Measurements from ENCODE around the gene UGCG. TPM values are rescaled to one million over a fixed set of nuclear protein-coding genes. Genes with fewer than 3 reads are reported as not detected.

The UGCG gene
- total and polyA plus RNA-seq, 2 of the 4 experiments (the other 2 are of a cell fraction) = 84.2 to 104 TPM

- H4K91ac ChIP-seq (ENCODE audit: insufficient read depth, low read depth, low read length) = no peak overlapping the region
- DNase-seq (no peak), ATAC-seq (ENCODE audit: low read depth) (no peak)
- BruUV-seq (replicated peaks) = no TSS peak
- no peak overlapping the region for H3K4ac ChIP-seq (ENCODE audit: low read depth, low read length)
- CTCF ChIA-PET = no interaction called here
- WGBS, 2 experiments (ENCODE audit: extremely low coverage in 2 of 2, insufficient read length in 1 of 2) = 83% methylated on average over 1 of the region's 7 CpGs; no CpG with 5 or more reads in 1 of the 2 experiments
- POLR2A ChIA-PET (ENCODE audit: unreplicated experiment) = no interaction called here
- H2BK20ac ChIP-seq (ENCODE audit: low read depth, low read length) = no peak overlapping the region
- no peak overlapping the region for H3K23ac ChIP-seq (ENCODE audit: low read depth, low read length)
- no peaks in the 10 kb centered on the region for H3K9me3 ChIP-seq (ENCODE audit: control insufficient read depth, insufficient read depth, low read length)
- no peaks in the 10 kb centered on the region for H3K27me3 ChIP-seq (ENCODE audit: control insufficient read depth, insufficient read depth, low read length)
- H3K4me3 ChIP-seq (ENCODE audit: insufficient read depth, low read depth, low read length) = no peak overlapping the region
- H2BK5ac ChIP-seq (ENCODE audit: low read depth, low read length, poor library complexity, severe bottlenecking) = no peak overlapping the region
- no peak overlapping the region for H4K5ac ChIP-seq (ENCODE audit: low read depth, low read length)
- H3K79me1 ChIP-seq (ENCODE audit: low read depth in 1 of 2, low read length in 2 of 2) = peaks cover 4 to 66% of the 10 kb centered on the region in 2 experiments; a peak in 3 of 4 replicates
- TF ChIP-seq MAZ (IDR thresholded peaks at IDR 0.05; ENCODE audit: borderline replicate concordance, low read depth, low read length) (no peak), CEBPB (IDR thresholded peaks at IDR 0.05; ENCODE audit: low read depth, low read length) (no peak), SMC3 (IDR thresholded peaks at IDR 0.05; ENCODE audit: low read depth, low read length) (no peak), NFE2L2 (IDR thresholded peaks at IDR 0.05; ENCODE audit: low read depth, low read length) (no peak), ELK1 (IDR thresholded peaks at IDR 0.05; ENCODE audit: borderline replicate concordance, low read depth, low read length) (no peak), RAD21 (IDR thresholded peaks at IDR 0.05; ENCODE audit: low read length) (no peak), CTCF (conservative IDR thresholded peaks at IDR 0.05; ENCODE audit: low read depth, low read length) (no peak)
- no peak overlapping the region for H2BK15ac ChIP-seq (ENCODE audit: low read depth, low read length)
- intact Hi-C loops (cut with micrococcal nuclease) (no loop called here), dilution Hi-C loops (cut with HindIII; ENCODE audit: low sequenced_read_pairs, unreplicated experiment) (no loop called here), in situ Hi-C loops (cut with MboI; ENCODE audit: low sequenced_read_pairs) (no loop called here)
- H4K8ac ChIP-seq (ENCODE audit: low read depth in 2 of 2, low read length in 2 of 2) = no peak overlapping the region
- H3K27ac ChIP-seq (ENCODE audit: insufficient read depth, low read length) = no peak overlapping the region
- no peak overlapping the region for H3K56ac ChIP-seq (ENCODE audit: extremely low read depth, insufficient read depth, low read length)
- no peak overlapping the region for H2AFZ ChIP-seq (replicated peaks; ENCODE audit: low read length, poor library complexity)
- H3K18ac ChIP-seq (ENCODE audit: low read depth, low read length) = no peak overlapping the region
- no peak overlapping the region for H3K9ac ChIP-seq (ENCODE audit: low read depth, low read length)
- no peak overlapping the region for H3K14ac ChIP-seq (replicated peaks; ENCODE audit: low read depth, low read length)
- H3K4me2 ChIP-seq (ENCODE audit: low read depth, low read length) = no peak overlapping the region
- peaks cover 77% of the 10 kb centered on the region for H4K20me1 ChIP-seq (ENCODE audit: insufficient read depth, low read length)
- peaks cover 9% of the 10 kb centered on the region for H3K4me1 ChIP-seq (ENCODE audit: control insufficient read depth, insufficient read depth, low read length)
- H2BK120ac ChIP-seq (ENCODE audit: low read depth, low read length) = no peak overlapping the region
- H2AK9ac ChIP-seq (replicated peaks; ENCODE audit: low read depth, low read length, poor library complexity) = no peak overlapping the region
- peaks cover 41% of the 10 kb centered on the region for H3K36me3 ChIP-seq (ENCODE audit: control insufficient read depth, insufficient read depth, low read length)
- H2AK5ac ChIP-seq (ENCODE audit: low read depth, low read length) = no peak overlapping the region
- peaks cover 10% of the 10 kb centered on the region for H3K9me1 ChIP-seq (ENCODE audit: insufficient read depth, low read length)
Observed at GRCh38 chr9:111920531-111920930, 23.9 kb downstream of the UGCG start.
